ENCODE data around the gene FNBP1. TPM values are rescaled to one million over a fixed set of nuclear protein-coding genes. Genes with fewer than 3 reads are reported as not detected.

The FNBP1 gene
- total and polyA plus RNA-seq, 2 of the 8 experiments (the other 6 are each of a cell fraction or from before 2014, with no cell fraction given) = 7.2 to 40.9 TPM

DNA sequence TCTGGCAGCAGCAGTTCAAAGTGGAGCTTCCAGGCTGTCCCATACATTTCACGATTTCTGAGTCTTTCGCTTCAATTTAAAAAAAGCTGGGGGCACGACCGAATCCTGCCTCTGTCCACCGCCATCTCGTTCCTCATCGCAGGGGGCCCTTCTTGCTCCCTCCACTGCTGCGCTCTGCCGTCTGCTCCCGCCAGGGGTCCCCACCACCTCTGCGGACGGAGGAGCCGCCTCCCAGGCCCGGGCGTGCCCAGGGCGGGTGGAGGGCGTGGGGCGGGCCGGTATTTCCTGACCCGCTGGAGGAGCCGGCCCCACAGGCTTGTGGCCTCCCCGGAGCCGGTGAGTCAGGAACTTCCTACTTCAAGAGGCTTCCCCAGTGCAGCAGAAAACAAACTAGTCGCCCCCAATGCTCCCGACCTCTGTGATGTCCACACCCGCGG is 157.3 kb downstream of the FNBP1 start (continued):
- TF ChIP-seq, protein P1, sequence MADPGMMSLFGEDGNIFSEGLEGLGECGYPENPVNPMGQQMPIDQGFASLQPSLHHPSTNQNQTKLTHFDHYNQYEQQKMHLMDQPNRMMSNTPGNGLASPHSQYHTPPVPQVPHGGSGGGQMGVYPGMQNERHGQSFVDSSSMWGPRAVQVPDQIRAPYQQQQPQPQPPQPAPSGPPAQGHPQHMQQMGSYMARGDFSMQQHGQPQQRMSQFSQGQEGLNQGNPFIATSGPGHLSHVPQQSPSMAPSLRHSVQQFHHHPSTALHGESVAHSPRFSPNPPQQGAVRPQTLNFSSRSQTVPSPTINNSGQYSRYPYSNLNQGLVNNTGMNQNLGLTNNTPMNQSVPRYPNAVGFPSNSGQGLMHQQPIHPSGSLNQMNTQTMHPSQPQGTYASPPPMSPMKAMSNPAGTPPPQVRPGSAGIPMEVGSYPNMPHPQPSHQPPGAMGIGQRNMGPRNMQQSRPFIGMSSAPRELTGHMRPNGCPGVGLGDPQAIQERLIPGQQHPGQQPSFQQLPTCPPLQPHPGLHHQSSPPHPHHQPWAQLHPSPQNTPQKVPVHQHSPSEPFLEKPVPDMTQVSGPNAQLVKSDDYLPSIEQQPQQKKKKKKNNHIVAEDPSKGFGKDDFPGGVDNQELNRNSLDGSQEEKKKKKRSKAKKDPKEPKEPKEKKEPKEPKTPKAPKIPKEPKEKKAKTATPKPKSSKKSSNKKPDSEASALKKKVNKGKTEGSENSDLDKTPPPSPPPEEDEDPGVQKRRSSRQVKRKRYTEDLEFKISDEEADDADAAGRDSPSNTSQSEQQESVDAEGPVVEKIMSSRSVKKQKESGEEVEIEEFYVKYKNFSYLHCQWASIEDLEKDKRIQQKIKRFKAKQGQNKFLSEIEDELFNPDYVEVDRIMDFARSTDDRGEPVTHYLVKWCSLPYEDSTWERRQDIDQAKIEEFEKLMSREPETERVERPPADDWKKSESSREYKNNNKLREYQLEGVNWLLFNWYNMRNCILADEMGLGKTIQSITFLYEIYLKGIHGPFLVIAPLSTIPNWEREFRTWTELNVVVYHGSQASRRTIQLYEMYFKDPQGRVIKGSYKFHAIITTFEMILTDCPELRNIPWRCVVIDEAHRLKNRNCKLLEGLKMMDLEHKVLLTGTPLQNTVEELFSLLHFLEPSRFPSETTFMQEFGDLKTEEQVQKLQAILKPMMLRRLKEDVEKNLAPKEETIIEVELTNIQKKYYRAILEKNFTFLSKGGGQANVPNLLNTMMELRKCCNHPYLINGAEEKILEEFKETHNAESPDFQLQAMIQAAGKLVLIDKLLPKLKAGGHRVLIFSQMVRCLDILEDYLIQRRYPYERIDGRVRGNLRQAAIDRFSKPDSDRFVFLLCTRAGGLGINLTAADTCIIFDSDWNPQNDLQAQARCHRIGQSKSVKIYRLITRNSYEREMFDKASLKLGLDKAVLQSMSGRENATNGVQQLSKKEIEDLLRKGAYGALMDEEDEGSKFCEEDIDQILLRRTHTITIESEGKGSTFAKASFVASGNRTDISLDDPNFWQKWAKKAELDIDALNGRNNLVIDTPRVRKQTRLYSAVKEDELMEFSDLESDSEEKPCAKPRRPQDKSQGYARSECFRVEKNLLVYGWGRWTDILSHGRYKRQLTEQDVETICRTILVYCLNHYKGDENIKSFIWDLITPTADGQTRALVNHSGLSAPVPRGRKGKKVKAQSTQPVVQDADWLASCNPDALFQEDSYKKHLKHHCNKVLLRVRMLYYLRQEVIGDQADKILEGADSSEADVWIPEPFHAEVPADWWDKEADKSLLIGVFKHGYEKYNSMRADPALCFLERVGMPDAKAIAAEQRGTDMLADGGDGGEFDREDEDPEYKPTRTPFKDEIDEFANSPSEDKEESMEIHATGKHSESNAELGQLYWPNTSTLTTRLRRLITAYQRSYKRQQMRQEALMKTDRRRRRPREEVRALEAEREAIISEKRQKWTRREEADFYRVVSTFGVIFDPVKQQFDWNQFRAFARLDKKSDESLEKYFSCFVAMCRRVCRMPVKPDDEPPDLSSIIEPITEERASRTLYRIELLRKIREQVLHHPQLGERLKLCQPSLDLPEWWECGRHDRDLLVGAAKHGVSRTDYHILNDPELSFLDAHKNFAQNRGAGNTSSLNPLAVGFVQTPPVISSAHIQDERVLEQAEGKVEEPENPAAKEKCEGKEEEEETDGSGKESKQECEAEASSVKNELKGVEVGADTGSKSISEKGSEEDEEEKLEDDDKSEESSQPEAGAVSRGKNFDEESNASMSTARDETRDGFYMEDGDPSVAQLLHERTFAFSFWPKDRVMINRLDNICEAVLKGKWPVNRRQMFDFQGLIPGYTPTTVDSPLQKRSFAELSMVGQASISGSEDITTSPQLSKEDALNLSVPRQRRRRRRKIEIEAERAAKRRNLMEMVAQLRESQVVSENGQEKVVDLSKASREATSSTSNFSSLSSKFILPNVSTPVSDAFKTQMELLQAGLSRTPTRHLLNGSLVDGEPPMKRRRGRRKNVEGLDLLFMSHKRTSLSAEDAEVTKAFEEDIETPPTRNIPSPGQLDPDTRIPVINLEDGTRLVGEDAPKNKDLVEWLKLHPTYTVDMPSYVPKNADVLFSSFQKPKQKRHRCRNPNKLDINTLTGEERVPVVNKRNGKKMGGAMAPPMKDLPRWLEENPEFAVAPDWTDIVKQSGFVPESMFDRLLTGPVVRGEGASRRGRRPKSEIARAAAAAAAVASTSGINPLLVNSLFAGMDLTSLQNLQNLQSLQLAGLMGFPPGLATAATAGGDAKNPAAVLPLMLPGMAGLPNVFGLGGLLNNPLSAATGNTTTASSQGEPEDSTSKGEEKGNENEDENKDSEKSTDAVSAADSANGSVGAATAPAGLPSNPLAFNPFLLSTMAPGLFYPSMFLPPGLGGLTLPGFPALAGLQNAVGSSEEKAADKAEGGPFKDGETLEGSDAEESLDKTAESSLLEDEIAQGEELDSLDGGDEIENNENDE (IDR thresholded peaks at IDR 0.05; ENCODE audit: insufficient replicate concordance, low read length) = no peak
- no peak for TF ChIP-seq BCL11A (IDR thresholded peaks at IDR 0.05; ENCODE audit: low read depth in 2 of 2, low read length in 2 of 2)
- no peak for TF ChIP-seq EZH2 (IDR thresholded peaks at IDR 0.05; ENCODE audit: low read depth, low read length, severe bottlenecking)
- no peak for TF ChIP-seq CBX8 (IDR thresholded peaks at IDR 0.05; ENCODE audit: borderline replicate concordance, low read depth, low read length)
- TF ChIP-seq NANOG (IDR thresholded peaks at IDR 0.05; ENCODE audit: insufficient read depth, low read depth, low read length, poor library complexity, severe bottlenecking) = peak; percentile 2
- 0 out of 3 replicates have a peak, but pooled peaks of 1 of the 2 experiments have one; percentile 11 for TF ChIP-seq EP300 (IDR thresholded peaks at IDR 0.05; ENCODE audit: borderline replicate concordance in 1 of 2, low read depth in 2 of 2, low read length in 2 of 2)
- no peak for TF ChIP-seq MAX (IDR thresholded peaks at IDR 0.05)
- no peak for TF ChIP-seq SUZ12 (IDR thresholded peaks at IDR 0.05; ENCODE audit: low read length)
- no peak for TF ChIP-seq CTBP2 (IDR thresholded peaks at IDR 0.05; ENCODE audit: borderline replicate concordance, insufficient read depth, insufficient read length, low read length)
- 0 out of 2 replicates have a peak, but pooled peaks have one; percentile 17 for TF ChIP-seq TBP (IDR thresholded peaks at IDR 0.05; ENCODE audit: low read depth, low read length)
